ENCODE measurements around the gene PTGES3.

The PTGES3 gene

GRCh38 chr12:56720731-56721151 is 32.7 kb upstream of the PTGES3 start (continued):
- TF ChIP-seq, protein P1, sequence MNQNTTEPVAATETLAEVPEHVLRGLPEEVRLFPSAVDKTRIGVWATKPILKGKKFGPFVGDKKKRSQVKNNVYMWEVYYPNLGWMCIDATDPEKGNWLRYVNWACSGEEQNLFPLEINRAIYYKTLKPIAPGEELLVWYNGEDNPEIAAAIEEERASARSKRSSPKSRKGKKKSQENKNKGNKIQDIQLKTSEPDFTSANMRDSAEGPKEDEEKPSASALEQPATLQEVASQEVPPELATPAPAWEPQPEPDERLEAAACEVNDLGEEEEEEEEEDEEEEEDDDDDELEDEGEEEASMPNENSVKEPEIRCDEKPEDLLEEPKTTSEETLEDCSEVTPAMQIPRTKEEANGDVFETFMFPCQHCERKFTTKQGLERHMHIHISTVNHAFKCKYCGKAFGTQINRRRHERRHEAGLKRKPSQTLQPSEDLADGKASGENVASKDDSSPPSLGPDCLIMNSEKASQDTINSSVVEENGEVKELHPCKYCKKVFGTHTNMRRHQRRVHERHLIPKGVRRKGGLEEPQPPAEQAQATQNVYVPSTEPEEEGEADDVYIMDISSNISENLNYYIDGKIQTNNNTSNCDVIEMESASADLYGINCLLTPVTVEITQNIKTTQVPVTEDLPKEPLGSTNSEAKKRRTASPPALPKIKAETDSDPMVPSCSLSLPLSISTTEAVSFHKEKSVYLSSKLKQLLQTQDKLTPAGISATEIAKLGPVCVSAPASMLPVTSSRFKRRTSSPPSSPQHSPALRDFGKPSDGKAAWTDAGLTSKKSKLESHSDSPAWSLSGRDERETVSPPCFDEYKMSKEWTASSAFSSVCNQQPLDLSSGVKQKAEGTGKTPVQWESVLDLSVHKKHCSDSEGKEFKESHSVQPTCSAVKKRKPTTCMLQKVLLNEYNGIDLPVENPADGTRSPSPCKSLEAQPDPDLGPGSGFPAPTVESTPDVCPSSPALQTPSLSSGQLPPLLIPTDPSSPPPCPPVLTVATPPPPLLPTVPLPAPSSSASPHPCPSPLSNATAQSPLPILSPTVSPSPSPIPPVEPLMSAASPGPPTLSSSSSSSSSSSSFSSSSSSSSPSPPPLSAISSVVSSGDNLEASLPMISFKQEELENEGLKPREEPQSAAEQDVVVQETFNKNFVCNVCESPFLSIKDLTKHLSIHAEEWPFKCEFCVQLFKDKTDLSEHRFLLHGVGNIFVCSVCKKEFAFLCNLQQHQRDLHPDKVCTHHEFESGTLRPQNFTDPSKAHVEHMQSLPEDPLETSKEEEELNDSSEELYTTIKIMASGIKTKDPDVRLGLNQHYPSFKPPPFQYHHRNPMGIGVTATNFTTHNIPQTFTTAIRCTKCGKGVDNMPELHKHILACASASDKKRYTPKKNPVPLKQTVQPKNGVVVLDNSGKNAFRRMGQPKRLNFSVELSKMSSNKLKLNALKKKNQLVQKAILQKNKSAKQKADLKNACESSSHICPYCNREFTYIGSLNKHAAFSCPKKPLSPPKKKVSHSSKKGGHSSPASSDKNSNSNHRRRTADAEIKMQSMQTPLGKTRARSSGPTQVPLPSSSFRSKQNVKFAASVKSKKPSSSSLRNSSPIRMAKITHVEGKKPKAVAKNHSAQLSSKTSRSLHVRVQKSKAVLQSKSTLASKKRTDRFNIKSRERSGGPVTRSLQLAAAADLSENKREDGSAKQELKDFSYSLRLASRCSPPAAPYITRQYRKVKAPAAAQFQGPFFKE (tag by site-specific recombination; IDR thresholded peaks at IDR 0.05; ENCODE audit: borderline replicate concordance) = no peak
- TF ChIP-seq ZNF792 (tag by site-specific recombination; IDR thresholded peaks at IDR 0.05) = no peak
- TF ChIP-seq OSR2 (tag by site-specific recombination; IDR thresholded peaks at IDR 0.05) = no peak
- TF ChIP-seq ZNF202 (tag by site-specific recombination; IDR thresholded peaks at IDR 0.05; ENCODE audit: borderline replicate concordance) = no peak
- TF ChIP-seq, protein P2, sequence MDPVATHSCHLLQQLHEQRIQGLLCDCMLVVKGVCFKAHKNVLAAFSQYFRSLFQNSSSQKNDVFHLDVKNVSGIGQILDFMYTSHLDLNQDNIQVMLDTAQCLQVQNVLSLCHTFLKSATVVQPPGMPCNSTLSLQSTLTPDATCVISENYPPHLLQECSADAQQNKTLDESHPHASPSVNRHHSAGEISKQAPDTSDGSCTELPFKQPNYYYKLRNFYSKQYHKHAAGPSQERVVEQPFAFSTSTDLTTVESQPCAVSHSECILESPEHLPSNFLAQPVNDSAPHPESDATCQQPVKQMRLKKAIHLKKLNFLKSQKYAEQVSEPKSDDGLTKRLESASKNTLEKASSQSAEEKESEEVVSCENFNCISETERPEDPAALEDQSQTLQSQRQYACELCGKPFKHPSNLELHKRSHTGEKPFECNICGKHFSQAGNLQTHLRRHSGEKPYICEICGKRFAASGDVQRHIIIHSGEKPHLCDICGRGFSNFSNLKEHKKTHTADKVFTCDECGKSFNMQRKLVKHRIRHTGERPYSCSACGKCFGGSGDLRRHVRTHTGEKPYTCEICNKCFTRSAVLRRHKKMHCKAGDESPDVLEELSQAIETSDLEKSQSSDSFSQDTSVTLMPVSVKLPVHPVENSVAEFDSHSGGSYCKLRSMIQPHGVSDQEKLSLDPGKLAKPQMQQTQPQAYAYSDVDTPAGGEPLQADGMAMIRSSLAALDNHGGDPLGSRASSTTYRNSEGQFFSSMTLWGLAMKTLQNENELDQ (tag by site-specific recombination; IDR thresholded peaks at IDR 0.05; ENCODE audit: low read depth) = no peak
- no peak for TF ChIP-seq ZNF560 (tag by site-specific recombination; IDR thresholded peaks at IDR 0.05; ENCODE audit: borderline replicate concordance)
- TF ChIP-seq ZNF114 (tag by site-specific recombination; IDR thresholded peaks at IDR 0.05) = no peak

- POLR2A ChIA-PET = interaction anchor here (0.6 to 7.1 kb wide), 5 partner anchors 9 to 34 kb away, joined by 3 to 53 read pairs (median 4); partner anchors contain the start of gene PTGES3
- H3K27ac ChIP-seq (ENCODE audit: extremely low read depth, low read depth, low read length) = peak overlapping the region; percentile 44; the same call in 1 of the 2 replicates
- no peak overlapping the region for H3K4me3 ChIP-seq (ENCODE audit: low read depth, low read length)
- no peak for TF ChIP-seq KLF1 (tag by site-specific recombination; IDR thresholded peaks at IDR 0.05)
- peak; percentile 98 for TF ChIP-seq SCRT2 (tag by site-specific recombination; IDR thresholded peaks at IDR 0.05)
- no peak for TF ChIP-seq MYNN (tag by site-specific recombination; IDR thresholded peaks at IDR 0.05; ENCODE audit: borderline replicate concordance)
- peak; percentile 89 for TF ChIP-seq SCRT1 (tag by site-specific recombination; IDR thresholded peaks at IDR 0.05; ENCODE audit: borderline replicate concordance)
- TF ChIP-seq, protein P3, sequence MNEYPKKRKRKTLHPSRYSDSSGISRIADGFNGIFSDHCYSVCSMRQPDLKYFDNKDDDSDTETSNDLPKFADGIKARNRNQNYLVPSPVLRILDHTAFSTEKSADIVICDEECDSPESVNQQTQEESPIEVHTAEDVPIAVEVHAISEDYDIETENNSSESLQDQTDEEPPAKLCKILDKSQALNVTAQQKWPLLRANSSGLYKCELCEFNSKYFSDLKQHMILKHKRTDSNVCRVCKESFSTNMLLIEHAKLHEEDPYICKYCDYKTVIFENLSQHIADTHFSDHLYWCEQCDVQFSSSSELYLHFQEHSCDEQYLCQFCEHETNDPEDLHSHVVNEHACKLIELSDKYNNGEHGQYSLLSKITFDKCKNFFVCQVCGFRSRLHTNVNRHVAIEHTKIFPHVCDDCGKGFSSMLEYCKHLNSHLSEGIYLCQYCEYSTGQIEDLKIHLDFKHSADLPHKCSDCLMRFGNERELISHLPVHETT (tag by site-specific recombination; IDR thresholded peaks at IDR 0.05) = no peak
- no peak for TF ChIP-seq ZNF585B (tag by site-specific recombination; IDR thresholded peaks at IDR 0.05)
- no peak for TF ChIP-seq ZNF391 (tag by site-specific recombination; IDR thresholded peaks at IDR 0.05; ENCODE audit: borderline replicate concordance, low read depth)
- TF ChIP-seq ZNF37A (tag by site-specific recombination; IDR thresholded peaks at IDR 0.05) = no peak
- no peak for TF ChIP-seq WT1 (tag by site-specific recombination; IDR thresholded peaks at IDR 0.05)
- no peak for TF ChIP-seq ZSCAN30 (tag by site-specific recombination; IDR thresholded peaks at IDR 0.05)
- TF ChIP-seq ZNF561 (tag by site-specific recombination; IDR thresholded peaks at IDR 0.05; ENCODE audit: borderline replicate concordance) = no peak
- TF ChIP-seq ZNF2 (tag by site-specific recombination; IDR thresholded peaks at IDR 0.05) = no peak
- TF ChIP-seq ZNF510 (tag by site-specific recombination; IDR thresholded peaks at IDR 0.05; ENCODE audit: insufficient replicate concordance) = no peak
- TF ChIP-seq ZBTB7A (tag by site-specific recombination; IDR thresholded peaks at IDR 0.05; ENCODE audit: low read depth) = no peak
- TF ChIP-seq ZNF175 (tag by site-specific recombination; IDR thresholded peaks at IDR 0.05) = no peak
- TF ChIP-seq, protein P4, sequence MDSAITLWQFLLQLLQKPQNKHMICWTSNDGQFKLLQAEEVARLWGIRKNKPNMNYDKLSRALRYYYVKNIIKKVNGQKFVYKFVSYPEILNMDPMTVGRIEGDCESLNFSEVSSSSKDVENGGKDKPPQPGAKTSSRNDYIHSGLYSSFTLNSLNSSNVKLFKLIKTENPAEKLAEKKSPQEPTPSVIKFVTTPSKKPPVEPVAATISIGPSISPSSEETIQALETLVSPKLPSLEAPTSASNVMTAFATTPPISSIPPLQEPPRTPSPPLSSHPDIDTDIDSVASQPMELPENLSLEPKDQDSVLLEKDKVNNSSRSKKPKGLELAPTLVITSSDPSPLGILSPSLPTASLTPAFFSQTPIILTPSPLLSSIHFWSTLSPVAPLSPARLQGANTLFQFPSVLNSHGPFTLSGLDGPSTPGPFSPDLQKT (IDR thresholded peaks at IDR 0.05; ENCODE audit: borderline replicate concordance, low read depth, low read length) = no peak
- CTCF ChIA-PET = interaction anchor here (1.0 kb wide), 1 partner anchor 286 kb away, joined by 4 read pairs; no protein-coding TSS in a partner anchor
- H3K9me3 ChIP-seq (ENCODE audit: control insufficient read depth, insufficient read depth, low read depth, low read length) = no peaks in the 10 kb centered on the region
- H3K4me1 ChIP-seq (ENCODE audit: control insufficient read depth, insufficient read depth, low read length) = peaks cover 10% of the 10 kb centered on the region; the same call in 1 of the 2 replicates
- peaks cover 28 to 86% of the 10 kb centered on the region in 2 experiments for H3K36me3 ChIP-seq (ENCODE audit: control insufficient read depth in 2 of 2, insufficient read depth in 1 of 2, low read length in 2 of 2)
Observed at GRCh38 chr12:56719056-56719455, 31.0 kb upstream of the PTGES3 start.
